ENCODE measurements around the gene H2BW1.

DNA sequence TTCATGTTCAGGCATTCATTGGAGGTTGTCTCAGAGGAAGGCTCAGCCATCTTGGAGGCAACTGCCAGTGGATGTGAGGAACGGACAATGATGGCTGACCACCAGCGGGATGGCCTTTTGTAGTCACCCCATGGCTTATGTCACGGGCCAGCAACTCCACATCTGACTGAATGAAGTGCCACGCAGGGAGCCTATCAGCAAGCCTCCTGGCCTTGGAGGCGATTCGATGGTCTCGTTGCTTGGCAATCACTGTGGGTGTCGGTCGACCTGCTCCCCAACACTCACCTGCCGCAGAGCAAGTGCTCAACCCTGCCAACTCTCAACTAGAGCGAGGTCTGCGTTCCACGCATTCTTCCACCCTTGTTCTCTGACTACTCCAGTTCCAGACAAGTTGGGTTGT lies 33.7 kb upstream of the H2BW1 start:
- TF ChIP-seq POLR2A (IDR thresholded peaks at IDR 0.05) (no peak), CTCF (IDR thresholded peaks at IDR 0.05) (no peak), EP300 (IDR thresholded peaks at IDR 0.05; ENCODE audit: low read depth) (no peak)
